GM19099 (cell line): ENCODE data around the gene TANK.

ENCODE experiments used
- POLR2A ChIP-seq: IDR thresholded peaks from 3 replicates; pipeline ENCODE4 v1.6.1; 2011; ENCODE audit warnings: low read depth; ENCODE audit not compliant: insufficient read length; ENCODE audit errors: extremely low read depth

TANK gene

GRCh38 chr2:161173541-161174194, 13.4 kb downstream of the TANK start:
- TF ChIP-seq POLR2A, result no peak

DNA sequence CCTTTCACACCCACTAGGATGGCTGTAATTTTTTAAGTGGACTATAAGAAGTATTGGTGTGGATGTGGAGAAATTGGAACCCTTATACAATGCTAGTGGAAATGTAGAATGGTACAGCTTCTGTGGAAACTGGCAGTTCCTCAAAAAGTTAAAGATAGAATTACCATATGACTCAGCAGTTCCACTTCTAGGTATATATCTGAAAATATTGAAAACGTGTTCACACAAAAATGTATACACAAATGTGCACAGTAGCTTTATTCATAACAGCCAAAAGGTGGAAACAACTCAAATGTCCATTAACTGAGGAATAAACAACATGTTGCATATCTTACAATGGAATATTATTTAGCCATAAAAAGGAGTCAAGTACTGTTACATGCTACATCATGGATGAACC, 17.7 kb downstream of the TANK start:
- TF ChIP-seq POLR2A, result no peak

DNA sequence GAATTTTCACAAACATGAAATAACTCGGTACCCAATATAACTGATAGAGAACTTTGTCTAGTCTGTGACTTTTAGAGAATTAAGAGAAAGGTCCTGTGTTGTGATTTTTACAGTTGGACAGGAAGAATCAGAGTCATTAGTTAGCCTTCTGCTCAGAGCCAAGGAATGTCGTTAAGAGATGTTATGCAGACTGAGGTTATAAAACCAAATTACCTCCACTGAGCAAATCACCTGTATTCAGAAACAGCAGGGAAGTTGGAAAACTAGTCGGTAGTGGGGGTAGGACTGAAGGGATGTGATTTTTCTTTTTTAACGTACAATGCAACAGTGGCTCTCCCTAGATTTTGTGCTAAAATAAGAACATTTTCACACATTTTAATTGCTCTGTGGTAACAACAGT, 18.5 kb downstream of the TANK start:
- no peak for TF ChIP-seq POLR2A

DNA sequence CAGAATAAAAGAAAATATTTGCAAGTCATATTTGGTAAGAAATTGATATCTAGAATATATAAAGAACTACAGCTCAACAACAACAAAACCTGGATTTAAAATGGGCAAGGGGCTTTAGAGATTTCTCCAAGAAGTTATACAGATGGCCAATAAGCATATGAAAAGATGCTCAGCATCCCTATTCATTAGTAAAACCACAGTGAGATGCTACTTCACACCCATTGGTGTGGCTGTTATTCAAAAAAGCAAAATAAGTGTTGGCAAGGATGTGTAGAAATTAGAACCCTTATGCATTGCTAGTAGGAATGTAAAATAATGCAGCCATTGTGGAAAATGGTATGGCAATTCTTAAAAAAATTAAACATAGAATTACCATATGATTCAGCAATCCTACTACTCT, 29.8 kb downstream of the TANK start:
- no peak for TF ChIP-seq POLR2A

- TF ChIP-seq POLR2A, result no peak
Observed at GRCh38 chr2:161199912-161200701, 39.9 kb downstream of the TANK start.

- TF ChIP-seq POLR2A, result no peak
Observed at GRCh38 chr2:161204846-161205245, 44.6 kb downstream of the TANK start.

DNA sequence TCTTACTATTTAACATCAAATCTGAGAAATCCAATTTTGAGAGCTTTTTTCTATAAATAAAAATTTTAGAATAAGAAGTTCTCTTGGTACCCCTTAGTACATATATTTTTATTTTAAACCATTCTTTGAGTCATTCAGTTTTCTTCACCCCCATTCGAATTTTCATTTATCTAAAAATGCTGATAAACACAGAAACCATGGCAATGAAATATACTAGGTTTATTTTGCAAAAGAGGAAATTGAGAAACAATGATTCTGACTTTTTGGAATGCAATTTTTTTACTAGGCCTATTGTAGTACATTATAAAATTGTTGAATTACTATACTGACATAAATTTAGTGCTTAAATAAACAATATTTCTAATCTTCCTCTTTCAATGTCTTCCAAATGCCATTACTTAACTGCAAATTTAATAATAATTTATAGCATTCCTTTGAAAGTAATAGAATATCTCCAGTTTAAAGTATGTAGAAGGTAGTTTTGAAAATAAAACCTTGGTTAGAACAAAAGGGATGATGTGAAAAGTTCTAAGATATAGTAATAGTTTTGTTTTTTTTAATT, 46.3 kb downstream of the TANK start:
- TF ChIP-seq POLR2A, result no peak

DNA sequence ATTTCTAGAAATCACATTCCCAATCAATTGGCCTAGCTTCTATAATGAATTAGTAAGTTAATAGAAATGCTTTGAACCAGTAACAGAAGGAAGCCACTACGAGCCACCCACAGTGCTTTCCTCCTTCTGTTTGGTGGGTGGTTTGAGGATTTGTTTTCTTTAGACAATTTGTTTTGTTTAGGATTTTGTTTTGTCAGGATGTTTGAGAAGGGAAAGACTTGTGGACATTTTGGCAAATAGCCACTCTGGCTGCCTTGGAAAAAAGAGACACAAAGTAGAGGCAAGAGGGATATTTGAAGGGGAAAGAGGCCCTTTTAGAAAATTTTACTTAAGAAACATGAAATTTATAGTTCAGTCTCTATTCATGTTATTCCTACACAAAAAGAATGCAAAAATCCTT, 47.7 kb downstream of the TANK start:
- no peak for TF ChIP-seq POLR2A

GRCh38 chr2:161208527-161209139, 48.4 kb downstream of the TANK start:
- TF ChIP-seq POLR2A, result no peak

- TF ChIP-seq POLR2A, result no peak
Observed at GRCh38 chr2:161209902-161210301, 49.7 kb downstream of the TANK start.

DNA sequence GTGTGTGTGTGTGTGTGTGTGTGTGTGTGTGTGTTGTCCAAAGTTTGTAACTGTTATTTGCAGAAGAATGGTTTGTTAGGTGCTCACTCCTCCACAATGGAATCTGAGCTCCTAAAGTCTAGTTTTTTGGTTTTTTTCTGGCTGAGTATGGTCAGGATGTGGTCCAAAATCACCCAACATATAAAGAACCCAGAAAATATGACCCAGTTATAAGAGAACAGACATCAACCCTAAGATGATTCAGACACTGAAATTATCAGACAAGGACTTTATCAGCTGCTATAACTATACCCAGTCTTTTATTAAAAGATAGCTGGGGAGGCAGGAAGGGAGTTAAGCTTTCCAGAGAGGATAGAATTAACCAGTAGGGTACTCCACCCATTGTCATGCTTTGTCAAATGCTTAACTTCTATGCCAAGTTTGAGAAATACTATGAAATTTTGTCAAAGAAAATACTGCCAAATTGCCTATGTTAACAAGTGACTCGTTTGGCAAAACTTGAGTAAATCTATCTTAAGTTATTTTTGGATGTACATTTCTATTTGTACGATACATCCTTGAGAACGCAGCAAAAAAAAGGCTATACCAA, 57.5 kb downstream of the TANK start:
- no peak for TF ChIP-seq POLR2A

DNA sequence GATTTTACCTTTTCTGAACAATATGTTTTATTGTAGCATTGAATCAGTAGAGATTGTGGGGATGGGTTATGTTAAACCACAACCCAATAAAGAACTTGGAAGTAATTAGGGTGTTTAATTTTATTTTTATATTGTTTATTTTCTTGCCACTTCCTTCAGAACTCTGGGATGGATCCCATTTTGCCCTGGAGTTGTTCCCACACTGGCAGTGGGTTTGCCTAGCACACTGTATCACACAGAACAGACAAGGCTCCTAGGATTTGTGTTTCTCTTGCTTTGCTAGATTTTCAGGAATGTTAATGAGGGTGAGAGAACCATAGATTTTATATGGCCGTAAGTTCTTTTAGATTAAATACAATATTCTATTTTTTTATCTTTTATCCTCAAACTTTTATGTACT, 59.0 kb downstream of the TANK start:
- TF ChIP-seq POLR2A, result no peak

DNA sequence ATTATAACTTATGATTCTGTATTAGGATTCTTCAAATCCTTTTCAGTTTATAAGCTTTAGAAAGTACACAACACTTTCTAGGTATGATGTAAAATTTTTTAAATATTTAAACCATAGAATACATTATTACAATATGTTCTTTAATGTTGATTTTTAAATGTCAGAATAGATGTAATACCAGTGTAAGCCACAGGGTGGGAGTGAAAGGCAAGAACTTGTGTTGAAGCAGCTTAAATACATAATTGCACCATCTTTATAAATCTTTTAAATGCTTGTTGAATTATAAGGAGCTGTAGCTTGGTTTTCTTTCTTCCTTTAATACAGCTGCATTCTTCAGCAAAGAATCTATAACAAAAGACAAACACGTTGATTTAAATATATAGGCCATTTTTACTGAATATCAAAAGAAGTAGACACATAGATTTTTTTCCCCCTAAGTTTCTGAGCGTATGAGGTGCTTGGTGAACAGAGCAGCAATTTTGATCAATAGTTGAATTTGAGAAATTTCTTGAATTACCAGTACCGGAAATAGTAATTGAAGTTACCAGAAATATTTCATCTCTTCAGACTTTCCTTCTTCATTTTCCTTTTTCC, 63.0 kb downstream of the TANK start:
- TF ChIP-seq POLR2A, result no peak

DNA sequence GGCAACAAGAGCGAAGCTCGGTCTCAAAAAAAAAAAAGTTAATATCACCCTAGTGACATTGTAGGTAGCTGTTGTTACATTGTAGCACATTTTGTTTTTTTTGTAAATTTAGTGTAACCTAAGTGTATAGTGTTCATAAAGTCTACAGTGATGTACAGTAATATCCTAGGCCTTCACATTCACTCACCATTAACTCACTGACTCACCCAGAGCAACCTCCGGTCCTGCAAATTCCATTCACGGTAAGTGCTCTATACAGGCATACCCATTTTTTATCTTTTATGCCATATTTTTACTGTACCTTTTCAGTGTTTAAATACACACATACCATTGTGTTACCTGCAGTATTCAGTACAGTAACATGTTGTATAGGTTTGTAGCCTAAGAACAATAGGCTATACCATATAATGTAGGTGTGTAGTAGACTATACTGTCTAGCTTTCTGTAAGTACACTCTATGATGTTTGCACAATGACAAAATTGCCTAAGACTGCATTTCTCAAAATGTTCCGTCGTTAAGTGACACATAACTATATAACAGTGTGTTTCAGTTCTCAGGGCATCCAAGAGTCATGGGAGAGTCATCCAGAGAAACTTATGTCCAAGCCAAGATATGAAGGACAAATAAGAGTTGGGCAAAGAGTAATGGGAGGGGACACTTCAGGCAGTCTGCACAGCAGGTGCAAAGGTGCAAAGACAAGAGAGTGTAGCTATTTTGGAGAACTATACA, 68.4 kb downstream of the TANK start:
- TF ChIP-seq POLR2A, result no peak
